ENCODE measurements around the gene HCN4.
"Not testable (repeated sequence)": the region's sequence is repeated elsewhere in the genome, so short reads cannot be mapped to it uniquely, and the experiment has no call there.

HCN4 gene

DNA sequence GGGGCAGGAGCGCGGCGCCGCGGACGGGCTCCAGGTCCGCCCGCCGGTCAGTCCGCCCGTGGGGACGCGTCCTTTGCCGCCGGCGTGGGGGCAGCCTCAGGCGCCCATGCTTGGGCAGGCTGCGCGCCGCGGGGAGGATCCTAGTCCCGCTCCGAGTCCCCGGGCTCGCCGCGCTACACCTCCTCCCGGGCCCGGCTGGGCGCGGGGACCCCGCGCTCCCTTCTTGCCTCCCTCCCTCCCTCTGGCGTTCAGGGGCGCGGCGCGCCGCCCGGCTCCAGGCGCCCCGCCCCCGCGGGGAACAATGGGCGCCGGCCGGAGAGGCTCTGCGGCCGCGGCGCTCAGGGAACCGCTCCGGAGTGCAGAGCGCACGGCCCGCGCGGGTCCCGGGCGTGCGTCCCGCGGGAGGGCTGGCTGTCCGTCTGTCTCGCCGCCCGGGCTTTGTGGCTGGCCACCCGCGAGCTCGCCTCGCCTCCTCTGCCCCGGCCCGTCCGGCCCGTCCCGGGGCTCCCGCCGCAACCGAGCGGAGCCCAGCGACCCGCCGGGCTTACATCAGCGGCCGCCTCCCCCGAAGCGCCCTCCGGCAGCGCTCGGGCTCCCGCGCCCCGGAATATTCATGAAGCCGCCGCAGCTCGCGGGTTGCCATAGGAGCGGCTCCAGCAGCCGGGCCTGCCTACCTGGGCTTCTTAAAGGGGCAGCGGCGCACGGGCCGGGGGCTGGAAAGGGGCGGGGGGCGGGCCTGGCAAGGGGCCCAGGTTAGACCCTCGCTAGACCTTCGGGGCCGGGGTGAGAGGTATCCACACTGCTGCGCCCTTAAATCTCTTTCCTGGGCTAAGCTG is at the start of gene HCN4:
Gene HCN4, minus strand, starts transcription at position 658 of the 836 bp plus-strand sequence. CDS start 688 bp downstream, outside the sequence.
- DNase-seq (ENCODE audit: low spot score) = no peak

DNA sequence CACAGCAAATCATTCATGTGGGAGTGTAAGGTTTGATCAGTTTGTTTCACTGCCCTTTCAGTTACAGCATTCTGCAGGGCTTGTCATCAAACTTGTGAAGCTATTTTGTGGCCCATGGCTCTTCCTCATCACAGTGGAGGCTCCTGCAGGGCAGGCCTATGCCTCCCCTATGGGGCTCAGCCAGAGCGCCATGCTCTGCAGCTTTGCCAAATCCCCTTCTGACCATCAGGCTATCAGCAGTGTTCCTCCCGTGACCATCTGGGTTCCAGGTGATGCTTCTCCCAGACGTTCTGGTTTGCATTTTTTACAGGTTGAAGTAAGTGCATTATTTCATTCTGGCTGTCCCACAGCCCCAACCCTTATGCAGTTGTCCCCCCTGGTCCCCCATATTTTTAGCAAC is 46.1 kb upstream of the HCN4 start:
- DNase-seq (ENCODE audit: low spot score) = peak; percentile 58

DNA sequence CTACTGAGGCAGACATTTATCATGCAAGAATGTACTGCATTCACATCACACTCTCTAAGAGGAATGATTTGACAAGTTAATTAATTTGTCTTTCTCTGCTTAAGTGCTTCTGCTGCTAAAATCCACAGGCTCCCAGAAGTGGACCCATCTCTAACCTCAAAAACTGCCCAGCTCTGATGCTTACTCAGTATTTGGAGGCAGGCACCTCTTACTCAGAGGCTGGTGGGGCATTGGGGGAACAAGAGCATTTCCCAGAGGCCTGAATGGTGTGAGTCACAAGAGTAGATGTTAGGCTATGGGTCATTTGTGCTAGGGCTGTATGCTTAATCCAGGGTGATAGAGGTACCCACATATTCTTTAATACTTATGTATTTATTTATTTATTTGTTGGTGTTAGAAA is 34.4 kb upstream of the HCN4 start:
- no peak for DNase-seq (ENCODE audit: low spot score)

DNA sequence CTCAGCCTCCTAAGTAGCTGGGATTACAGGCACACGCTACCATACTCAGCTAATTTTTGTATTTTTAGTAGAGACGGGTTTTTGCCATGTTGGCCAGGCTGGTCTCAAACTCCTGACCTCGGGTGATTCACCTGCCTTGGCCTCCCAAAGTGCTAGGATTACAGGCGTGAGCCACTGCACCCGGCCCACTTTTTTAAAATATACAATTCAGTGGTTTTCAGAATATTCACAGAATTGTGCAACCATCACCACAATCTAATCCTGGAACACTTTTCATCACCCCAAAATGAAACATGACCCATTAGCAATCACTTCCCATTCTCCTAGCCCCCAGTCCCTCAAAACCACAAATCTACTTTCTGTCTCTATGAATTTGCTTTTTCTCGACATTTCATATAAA is 31.5 kb upstream of the HCN4 start:
- not testable (repeated sequence) for DNase-seq (ENCODE audit: low spot score)

DNA sequence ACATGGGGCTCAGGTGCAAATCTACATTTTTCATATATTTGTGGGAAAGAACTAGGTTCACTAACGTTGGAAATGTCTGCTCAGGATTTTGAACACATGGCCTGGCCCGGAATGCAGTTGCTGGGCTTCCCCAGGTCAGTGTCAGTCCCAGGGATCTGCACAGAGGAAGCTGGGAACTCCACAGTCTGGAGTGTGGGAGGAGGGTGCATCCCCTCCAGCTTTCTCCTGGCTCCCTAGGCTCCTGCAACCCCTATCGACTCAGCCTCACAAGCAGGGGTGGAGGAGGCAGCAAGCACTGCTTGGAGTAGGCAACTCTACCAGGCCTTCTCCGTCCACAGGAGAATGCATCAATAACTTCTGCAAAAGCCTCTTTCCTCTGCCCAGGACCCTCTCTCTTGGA is 30.1 kb upstream of the HCN4 start:
- no peak for DNase-seq (ENCODE audit: low spot score)

DNA sequence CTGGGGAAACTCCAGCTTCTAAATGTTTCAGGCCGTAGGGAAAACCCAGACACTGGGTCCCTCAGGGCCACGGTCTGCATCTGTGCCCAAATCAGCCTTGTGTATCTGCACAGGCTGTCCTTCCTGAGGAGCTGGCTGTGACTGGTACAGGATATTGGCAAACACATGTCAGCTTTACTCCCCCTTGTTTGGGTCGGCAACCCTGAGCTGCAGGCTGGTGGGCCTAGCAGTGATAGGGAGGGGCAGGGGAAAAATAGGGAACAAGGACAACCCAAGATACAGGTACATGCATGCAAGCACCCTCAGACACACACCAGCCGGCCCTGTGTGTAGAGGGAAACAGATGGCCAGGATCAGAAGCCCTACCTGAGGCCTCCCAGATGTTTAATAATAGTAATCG is 28.7 kb upstream of the HCN4 start:
- DNase-seq (ENCODE audit: low spot score) = no peak

DNA sequence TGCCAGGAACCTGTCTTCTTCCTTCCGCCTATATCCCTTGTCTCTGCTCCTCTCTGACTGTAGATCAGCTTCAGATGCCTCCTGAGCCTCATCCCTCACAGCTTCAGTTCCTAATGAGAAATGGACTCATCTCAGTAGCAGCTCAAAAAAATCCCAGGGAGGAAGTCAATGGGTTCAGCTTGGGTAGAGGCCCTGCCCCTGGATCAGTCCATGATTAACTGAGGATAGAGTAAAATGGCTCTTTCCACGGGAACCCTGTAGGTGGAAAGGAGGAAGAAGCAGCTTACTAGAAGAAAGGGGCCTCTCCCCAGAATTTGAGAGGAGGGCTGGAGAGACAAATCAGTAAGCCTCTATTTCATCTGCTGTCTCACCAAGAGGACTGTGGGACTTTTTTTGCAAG is 26.9 kb upstream of the HCN4 start:
- no peak for DNase-seq (ENCODE audit: low spot score)

DNA sequence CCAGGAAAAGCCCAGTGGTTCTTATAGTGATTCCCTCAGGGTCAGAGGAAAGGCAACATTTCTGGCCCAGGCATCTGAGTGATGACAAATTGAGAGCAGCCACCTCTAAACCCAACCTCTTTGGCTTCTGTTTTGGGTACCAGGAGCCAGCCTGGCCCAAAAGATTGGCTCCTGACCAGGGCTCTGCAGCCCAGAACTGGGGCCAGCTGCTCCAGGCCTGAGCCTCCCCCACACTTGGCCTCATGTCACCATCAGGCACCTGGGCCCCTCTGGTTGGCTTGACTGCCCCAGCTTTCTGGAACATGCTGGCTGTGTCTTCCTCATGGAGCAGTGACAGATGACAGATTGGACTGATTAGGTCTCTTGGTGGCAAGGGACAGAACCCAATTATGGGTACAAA is 26.0 kb upstream of the HCN4 start:
- DNase-seq (ENCODE audit: low spot score) = peak; percentile 83

DNA sequence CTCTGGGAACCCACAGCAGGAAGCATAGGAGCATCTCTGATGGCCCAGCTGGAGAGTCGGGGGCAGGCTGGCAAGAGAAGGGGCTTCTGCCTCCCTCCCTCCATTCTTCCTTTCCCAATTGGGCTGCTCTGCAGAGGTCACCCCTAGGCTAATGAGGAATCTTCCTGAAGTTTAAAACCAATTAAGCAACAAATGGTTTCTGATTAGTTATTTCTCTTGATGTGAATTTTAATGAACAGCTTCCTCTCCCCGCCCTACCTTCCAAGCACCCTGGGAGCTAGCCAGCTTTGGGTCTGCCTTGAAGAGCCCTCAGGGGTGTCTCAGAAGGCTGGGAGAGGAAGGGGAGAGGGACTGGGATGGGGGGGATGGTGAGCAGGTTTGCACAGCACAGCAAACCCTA is 24.6 kb upstream of the HCN4 start:
- DNase-seq (ENCODE audit: low spot score) = no peak

DNA sequence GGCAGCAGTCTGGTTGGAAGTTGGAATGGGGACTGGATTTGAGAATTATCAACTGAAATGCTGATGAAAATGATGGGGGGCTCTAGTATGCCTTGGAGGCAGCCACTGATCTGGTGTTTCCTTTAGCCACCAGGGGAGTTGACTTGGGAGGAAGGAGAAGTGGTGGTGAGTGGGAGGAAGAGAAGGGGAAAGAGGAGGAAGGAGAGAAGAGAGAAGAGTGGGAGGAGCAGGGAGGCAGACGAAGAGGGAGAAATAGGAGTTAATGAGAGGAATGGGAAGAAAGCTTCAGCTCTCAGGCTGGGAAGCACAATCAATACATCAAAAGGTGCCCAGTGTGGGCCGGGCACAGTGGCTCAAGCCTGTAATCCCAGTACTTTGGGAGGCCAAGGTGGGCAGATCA is 23.3 kb upstream of the HCN4 start:
- no peak for DNase-seq (ENCODE audit: low spot score)

DNA sequence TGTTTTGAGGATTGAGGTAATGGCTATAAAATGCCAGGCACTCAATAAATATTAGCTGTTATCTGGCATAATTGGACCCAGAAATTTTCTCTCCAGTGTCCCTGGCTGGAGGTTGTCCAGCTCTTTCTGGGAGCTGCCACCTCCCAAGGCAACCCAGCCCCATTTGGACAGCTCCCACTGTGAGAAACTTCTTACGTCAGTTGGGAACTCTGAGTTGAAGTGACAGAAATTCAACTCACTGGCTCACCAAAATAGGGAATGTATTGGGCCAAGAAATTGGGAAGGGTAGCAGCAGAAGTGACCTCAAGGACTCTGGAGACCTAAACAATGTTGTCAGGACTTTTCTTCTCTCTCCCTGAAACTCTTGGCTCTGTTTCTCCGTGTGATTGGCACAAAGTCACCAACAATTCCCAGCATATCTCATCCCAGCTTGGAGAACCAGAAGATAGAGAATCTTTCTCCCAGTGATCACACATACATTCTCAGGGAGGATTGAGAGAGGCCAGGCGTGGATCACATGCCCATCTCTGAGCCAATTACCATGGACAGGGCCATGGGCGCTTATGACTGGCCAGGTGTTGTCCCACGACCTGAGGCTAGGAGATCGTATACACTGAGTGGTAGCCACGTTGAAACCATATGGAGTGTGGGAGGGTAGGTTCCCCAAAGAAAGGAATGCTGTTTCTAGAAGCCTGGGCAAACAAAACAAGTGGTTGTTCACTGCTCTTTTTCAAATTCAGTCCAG is 22.5 kb upstream of the HCN4 start:
- no peak for DNase-seq (ENCODE audit: low spot score)

DNA sequence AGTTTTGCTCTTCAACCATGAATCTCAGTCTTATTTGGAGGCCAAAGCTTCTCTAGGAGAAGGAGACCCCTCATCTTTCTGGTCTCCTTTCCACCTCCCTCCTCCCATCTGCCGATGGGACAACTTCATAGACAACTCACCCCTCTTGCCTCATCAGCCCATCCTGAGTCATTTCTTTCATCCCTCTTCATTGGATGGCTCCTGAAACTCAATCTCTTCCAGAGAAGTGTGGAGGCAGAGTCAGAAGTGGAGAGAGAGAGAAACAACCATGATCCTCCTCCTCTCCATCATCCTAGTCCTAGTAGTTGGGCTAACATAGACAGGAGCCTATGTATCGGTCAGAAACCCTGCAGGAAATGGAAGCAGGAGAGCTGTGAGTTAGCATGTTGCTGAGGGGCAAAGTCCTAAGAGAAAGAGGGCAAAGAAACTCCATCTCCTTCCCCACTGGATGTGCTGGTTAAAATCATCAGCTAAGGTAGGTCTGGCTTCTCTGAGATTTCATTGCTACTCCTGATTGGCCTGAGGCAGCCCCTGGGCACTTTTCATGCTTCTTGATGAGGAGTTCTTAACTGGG is 21.3 kb upstream of the HCN4 start:
- DNase-seq (ENCODE audit: low spot score) = no peak

DNA sequence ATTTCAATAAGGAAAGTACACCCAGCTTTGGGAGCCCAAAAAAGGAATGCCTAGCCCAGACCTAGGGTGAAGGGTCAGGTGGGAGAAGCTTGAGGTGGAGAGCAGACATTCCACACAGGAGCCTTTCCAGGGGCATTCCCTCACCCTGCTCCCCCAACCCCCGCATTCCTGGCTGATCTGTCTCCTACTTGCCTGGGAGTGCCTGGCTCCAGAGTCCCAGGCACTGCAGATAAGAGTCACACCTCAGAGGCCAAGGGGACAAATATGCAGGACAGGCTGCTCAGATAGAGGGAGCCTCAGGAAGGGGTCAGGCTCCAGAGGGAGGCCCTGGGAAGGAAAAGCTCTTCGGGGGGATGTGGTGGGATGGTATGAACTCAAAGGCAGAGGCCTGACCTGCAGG is 20.8 kb upstream of the HCN4 start:
- DNase-seq (ENCODE audit: low spot score) = no peak

DNA sequence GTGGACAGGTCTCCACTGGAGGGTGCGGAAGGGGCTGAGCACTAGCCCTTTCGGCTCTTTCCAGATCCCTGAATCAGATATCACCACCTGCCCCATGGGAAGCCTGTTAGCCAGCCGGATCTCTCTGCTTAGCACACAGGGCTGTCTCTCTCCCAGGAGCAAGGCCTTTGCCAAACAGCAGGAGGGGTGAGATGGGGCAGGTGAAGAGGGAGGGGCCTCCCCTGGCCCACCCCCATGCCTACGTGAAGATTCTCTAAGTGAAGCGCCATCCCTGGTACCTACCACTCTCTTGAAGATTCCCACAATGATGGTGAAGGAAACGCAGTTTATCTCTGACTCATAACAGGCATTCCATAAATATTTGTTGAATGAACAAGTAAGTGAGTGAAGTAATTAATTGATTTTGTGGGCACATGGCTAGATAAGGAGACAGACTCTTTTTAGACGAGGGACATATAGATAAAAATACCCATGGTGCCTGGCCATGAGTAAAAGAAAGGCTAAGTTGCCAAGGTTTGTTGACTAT is 19.6 kb upstream of the HCN4 start:
- no peak for DNase-seq (ENCODE audit: low spot score)

DNA sequence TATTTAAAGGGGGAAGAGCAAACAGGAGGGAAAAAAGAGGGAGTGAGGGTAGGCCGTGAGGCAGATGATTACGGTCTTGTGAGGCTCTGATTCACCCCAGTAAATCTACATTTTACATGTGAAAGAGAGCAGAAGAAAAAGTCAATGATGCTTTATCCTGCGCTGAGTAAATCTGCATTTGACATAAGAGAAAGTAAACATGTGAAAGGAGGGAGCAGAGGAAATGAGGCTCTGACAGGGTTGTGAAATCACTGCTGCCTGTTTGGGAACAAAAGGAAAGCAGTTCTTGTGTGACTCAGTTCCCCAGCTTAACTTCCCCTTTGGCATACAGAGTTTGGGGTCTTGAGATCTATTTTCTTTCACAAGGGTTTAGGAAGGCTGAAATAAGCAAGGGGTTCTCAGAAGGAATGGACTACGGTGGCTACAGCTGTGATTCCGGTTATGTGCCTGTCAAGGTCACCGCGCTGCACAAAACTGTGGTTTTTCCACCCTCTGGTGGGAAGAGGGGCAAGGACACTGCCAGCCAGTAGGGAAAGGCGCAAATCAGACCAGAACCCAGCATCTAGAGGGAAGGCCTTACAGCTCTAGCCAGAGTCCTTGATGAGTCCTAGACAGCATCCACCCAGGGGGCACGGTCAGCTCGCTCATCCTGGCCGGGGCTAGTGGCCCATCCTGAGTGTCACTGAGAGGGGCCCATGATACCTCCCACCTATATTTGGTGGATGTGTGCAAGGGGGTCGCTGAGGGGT is 18.9 kb upstream of the HCN4 start:
- no peak for DNase-seq (ENCODE audit: low spot score)

DNA sequence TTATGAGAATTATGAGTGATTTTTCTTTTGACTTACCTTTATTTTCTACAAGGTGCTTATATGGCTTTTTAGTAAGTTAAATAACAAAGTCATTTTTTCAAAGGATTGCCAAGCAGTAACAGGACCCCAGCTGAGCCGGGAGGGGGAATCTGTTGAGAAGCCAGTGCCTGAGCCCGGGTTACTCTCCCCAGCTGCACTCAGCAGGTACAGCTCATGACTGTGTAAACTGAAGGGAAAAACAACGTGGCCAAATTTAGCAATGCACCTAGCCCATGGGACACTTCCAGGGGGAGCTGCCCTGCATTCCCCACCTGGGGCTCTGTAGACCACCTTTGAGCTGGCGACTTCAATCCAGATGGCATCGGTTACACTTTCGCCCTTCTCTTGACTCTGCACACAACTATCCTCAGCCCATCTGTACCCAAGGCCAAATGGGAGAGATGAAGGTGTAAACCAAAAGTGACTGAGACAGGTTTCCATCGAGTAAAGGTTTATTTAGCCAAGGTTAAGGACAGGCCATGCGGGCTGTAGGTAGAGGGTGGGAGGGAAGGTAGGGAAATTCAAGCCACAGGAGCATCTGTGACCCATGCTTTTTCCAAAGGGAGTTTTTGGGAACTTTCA is 18.2 kb upstream of the HCN4 start:
- no peak for DNase-seq (ENCODE audit: low spot score)

DNA sequence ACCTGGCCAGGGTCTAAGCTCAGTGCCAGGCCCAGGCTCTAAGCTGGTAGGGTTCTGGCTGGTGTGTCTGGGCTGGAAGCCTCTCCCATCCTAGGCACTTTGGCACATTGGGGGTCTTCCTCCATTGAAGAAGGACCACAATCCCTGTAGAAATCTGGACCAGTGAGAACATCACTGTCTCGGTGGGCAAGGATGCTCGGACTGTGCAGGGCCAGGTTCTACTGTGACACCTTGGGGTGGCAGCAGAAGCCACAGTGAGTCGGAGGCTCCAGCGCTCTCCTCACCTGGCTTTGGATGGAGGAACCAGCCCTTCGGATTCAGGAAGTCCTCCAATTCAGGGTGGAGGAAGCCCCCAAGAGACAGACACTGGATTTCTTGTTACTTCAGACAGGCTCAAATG is 17.5 kb upstream of the HCN4 start:
- DNase-seq (ENCODE audit: low spot score) = no peak

DNA sequence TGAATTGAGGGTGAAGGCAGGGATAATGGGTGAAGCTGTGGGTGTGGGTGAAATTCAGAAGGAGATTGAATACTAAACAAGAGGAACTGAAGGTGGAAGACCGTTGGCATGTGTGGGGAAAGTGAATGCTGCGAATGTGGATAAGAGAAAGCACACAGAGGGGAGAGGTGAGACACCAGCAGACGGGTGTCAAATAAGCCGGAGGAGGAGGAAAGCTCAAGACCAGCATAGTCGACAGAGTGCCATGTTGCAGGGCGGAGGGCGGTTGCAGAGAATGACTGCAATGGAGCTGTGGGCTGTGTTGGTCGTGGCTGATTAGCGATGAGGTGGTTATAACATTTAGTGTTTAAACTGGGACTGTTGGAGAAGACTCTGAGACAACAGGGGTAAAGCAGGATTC is 16.4 kb upstream of the HCN4 start:
- no peak for DNase-seq (ENCODE audit: low spot score)

DNA sequence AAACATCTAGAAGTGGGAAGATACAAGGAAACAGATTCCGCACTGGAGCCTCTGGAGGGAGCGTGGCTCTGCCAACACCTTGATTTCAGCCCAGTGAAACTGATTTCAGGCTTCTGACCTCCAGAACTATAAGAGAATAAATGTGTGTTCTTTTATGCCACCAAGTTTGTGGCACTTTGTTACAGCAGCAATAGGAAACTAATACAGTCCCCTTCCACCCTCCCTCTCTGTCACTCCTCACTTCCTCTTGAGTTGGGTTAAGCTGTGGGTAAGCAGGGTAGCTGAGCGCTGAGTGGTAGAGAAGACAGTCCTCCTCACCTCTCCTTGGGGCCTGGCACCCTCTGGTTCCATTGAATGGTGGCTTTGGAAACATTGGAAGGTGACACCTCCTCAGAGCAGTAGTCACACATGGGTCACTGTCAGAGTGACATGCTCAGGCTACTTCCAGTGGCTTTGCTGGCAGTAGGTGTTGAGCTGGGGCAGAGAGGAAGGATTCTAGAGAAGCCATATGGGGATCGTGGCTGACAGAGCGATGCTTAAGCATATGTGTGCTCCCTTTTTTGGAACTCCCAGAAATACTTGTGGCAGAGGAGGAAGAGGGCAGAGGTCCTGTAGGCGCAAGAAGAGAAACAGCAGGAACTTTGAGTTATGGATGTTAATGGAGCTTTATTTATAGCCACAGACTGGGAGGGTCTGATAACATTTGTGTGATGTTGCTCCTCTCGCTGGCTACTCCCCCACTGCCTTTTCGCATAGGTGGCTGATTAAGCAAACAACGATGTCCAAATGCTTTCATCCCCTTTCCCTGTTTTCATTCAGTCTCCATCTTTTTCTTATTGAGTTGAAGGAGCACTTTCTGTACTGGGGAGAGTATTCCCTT is 14.8 kb upstream of the HCN4 start:
- no peak for DNase-seq (ENCODE audit: low spot score)

DNA sequence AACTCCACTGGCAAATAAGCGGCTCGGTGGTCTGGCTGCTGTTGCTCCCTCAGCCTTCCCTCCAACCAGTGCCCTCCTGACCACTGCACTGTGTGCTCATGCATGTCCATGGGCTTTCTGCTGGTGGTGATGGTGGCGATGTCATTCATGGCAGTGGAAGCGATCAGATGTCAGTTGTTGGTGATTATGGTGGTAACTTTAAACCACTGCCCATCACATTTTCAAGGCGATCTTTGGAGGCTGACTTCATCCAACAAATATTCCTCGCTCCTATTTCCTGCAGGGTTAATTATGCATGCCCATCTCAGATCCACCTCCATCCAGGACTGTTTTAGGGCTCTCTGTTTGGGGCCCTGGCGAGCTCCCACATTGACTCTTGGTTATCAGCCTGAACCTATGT is 13.4 kb upstream of the HCN4 start:
- DNase-seq (ENCODE audit: low spot score) = no peak

DNA sequence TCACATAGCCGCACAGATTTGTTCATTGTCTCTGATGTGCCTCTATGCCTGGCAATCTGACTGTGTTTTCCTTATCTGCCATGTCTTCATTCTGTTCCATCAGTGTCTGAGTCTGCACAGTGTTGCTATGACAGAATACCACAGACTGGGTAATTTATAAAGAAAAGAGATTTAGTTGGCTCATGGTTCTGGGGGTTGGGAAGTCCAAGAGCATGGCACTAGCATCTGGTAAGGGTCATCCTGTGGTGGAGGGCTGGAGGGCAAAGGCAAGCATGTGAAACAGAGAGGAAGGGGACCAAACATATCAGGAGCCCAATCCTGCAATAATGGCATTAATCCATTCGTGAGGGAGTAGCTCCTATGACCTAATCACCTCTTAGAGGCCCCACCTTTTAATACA is 11.9 kb upstream of the HCN4 start:
- DNase-seq (ENCODE audit: low spot score) = no peak
